ENCODE data around the gene FAAP20.

Gene FAAP20

GRCh38 chr1:2229911-2230731 lies 35.5 kb upstream of the FAAP20 start:
- no peak for DNase-seq

- peak; percentile 68 for DNase-seq
These were observed 34.7 kb upstream of the FAAP20 start for GRCh38 chr1:2229037-2229864.

DNA sequence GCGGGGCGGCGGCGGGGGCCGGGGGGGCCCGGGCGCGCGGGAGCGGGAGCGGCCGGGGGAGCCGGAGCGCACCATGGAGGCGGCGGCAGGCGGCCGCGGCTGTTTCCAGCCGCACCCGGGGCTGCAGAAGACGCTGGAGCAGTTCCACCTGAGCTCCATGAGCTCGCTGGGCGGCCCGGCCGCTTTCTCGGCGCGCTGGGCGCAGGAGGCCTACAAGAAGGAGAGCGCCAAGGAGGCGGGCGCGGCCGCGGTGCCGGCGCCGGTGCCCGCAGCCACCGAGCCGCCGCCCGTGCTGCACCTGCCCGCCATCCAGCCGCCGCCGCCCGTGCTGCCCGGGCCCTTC lies 34.1 kb upstream of the FAAP20 start:
- no peak for DNase-seq

GRCh38 chr1:2228157-2228594 lies 33.6 kb upstream of the FAAP20 start, which contains the start of gene SKI:
SKI (plus strand) TSS chr1:2228319; CDS start chr1:2228767, 448 bp downstream.
- no peak for DNase-seq

- peak; percentile 98 for DNase-seq
These were observed 33.0 kb upstream of the FAAP20 start for GRCh38 chr1:2227346-2228156.

DNA sequence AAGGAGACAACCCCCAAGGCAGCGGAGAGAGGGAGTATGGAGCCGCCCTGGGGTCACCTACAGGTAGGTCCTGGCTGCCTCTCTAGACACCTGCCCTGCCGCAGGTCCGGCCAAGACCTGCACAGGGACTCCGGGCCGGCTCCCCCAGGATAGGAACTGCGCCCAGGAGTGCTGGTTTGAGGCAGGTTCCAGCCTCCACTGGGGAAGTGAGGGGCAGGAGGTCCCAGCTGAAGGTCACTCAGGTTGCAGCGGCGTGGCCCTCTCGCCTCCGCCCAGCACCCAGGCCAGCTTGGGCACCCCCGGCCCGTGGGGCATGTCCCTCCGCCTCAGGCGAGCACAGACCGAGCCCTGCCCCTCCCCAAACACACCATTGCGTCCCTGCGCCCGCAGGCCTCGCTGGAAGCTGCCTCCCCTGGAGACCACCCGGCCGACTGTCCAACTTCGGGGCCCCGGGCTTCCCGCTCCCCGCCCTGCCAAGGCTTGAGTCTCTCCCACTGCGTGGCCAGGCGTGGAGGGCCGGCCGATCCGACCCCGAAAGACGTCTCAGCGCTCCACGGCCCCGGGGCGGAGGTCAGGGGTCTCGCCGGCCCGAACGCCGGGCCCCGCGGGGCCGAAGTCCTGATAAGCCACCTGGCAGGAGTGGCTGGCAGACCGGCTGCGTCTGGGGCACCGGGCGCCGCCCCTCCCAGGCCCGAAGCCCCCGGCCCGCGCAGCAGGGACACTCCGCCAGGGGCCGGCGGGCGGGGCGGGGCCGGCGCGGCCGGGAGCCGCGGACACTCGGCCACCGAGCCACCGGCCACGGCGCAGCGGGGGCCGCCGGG lies 32.2 kb upstream of the FAAP20 start:
- no peak for DNase-seq

GRCh38 chr1:2224631-2225428 lies 30.3 kb upstream of the FAAP20 start:
- DNase-seq: no peak

DNA sequence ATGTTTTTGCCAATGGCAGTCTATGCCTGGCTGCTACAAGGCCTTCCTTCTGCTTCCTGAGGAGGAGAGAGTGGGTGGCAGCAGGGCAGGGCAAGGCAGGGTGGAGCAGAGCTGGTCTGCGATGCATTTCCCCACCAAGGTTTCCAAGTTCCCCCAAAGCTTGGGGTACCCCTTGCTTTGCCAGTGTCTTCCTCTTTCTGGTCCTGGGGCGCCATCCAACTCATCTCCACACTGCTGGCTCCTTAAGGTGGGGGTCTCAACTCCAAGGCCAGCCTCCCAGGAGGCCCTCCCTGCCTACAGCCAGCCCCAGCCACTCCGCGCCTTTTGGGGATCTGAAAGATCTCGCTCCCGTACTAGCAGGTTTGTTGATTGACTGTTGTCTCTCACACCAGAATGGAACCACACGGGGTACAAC lies 29.6 kb upstream of the FAAP20 start:
- no peak for DNase-seq

DNA sequence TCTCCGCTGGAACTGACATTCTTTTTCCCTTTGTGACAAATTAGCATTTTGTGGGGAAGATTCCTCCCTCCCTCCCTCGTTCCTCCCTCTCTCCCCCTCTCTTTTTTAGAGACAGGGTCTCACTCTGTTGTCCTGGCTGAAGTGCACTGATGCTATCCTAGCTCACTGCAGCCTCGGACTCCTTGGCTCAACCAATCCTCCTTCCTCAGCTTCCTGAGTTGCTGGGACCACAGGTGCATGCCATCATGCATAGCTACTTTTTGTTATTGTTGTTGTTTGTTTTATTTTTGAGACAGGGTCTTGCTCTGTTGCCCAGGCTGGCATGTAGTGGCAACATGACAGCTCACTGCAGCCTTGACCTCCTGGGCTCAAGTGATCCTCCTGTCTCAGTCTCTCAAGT lies 26.7 kb upstream of the FAAP20 start:
- DNase-seq: no peak

DNA sequence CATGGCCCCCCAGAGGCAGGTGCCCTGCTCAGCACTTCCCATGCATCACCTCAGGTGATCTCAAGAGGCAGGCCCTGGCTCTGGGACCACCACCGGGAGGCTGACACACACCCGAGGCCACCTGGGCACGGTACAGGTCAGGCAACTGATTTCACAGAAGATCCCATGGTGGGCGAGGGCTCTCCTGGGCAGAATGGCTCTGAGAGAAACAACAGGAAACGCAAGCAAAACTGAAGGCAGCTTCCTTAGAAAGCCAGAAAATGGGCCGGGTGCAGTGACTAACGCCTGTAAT lies 22.1 kb upstream of the FAAP20 start:
- no peak for DNase-seq

- DNase-seq: no peak
These were observed 21.6 kb upstream of the FAAP20 start for GRCh38 chr1:2215909-2216766.

DNA sequence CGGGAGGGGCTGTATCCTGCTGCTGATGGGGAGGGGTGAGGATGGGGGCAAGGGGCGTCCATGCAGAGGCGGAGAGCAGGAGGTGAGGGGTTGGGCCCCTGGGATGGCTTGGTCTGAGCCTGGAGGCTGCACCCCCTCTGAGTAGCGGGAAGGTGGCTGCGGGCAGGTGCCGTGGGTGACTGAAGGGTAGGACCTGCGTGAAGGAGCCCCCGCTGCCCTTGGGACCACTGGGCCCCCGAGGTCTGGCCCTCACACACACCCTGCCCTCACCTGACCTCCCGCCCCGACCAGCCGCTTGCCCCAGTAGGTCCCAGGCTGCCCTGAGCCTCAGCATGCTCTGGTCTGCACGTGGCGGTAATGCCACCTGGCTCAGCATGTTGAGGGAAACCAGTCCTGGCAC lies 20.8 kb upstream of the FAAP20 start:
- no peak for DNase-seq

DNA sequence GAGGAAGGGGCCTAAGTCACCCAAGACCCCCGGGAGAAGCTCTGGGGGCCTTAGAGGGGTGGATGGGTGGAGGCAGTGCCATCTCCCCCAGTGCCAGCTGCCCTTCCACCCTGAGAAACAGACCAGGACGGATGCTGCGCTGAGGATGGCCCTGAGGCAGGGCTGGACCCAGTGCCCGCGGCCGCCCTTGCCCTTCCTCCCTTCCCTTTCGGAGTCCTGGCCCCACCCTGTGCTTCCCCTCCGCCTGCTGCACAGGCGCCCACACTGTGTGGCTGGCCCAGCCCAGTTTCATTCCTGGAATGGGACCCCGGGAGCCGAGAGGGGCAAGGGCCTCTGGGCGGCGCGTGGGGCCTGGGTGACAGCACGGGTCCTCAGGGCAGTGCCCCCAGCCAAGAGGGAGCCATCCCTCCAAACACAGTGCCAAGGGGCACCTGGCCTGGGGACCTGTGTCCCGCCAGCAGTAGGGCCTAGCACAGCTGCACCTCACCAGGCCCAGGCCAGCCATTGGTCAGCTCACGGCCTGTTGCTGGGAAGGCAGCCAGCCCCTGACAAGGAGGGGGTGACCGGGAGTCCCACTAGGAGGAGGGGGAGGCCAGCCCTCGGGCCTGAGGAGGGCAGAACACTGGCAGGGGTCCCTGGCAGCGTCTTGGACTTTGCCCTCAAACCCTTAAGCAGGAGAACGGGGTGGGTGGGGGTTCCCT lies 20.1 kb upstream of the FAAP20 start:
- DNase-seq: no peak

DNA sequence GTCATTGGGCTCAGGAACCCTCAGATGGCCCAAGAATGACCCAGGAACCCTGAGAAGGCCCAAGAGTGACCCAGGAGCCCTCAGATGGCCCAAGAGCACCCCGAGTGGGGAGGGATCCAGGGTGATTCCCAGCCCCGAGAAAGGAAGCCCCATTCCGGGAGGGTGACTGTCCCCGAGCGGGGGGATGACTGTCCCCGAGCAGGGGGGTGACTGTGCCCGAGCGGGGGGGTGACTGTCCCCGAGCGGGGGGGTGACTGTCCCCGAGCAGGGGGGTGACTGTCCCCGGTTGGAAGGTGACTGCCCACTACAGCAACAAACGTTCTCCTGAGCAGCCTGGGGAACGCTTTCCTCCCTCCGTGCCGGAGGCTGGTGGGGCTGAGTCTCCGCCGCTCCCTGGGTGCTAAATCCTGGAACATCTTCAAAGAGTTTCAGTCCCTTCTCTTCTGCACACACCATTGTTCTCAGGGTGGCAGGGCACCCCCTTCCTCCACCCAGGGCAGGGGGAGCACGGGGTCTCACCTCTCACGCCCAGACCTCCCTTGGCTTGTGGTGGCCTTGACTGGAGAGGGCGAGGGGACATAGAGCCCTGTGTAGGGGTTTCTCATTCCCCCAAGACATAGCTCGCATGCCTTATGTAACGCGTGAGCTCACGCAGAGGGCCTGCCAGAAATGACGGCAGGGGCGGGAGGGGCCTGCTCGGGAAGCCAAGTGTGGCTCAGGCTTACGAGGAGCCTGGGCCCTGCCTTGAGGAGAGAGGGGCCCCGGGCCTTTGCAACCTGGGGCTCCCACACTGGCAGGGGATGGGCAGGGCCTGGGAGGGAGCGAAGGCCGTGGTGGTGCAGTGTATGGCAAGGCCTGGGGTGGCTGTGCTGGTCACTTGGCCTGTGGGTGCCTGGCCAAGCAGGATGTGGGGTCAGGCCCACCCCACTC lies 19.3 kb upstream of the FAAP20 start:
- DNase-seq: no peak

- no peak for DNase-seq
These were observed 18.2 kb upstream of the FAAP20 start for GRCh38 chr1:2212532-2213491.

GRCh38 chr1:2212274-2212531 lies 17.6 kb upstream of the FAAP20 start:
- DNase-seq: no peak

DNA sequence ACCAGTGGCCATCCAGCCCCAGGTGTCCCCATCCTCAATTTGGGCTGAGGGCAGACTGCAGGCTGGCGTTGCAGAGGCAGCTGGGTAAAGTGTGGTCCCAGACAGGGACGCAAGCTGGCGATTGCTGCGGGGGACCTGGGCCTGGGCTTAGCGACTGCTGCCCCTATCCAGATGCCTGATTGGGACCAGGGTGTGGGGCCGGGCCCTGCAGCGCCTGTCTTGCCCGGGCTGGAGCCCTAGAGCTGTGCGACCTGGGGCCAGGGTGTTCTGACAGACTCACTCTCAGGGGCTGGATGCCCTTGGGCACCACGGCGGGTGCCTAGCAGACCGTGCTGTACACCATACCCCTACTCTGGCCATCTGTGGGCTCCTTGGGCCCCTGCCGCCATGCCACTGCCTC lies 16.2 kb upstream of the FAAP20 start:
- no peak for DNase-seq

- no peak for DNase-seq
These were observed 15.6 kb upstream of the FAAP20 start for GRCh38 chr1:2210084-2210653.

Data from NCI-H345 (cell line).